ENCODE data around the gene ELANE. TPM values are rescaled to one million over a fixed set of nuclear protein-coding genes. Genes with fewer than 3 reads are reported as not detected.
"Not testable (repeated sequence)": the region's sequence is repeated elsewhere in the genome, so short reads cannot be mapped to it uniquely, and the experiment has no call there.

Gene ELANE
- total RNA-seq, 3 donors from 2014 or later (not counting 1 experiment from before 2014, with no cell fraction given) = 1.7 to 1.8 TPM; not detected in 1

- TF ChIP-seq CTCF (IDR thresholded peaks at IDR 0.05) = no peak
- H3K9me3 Mint-ChIP-seq = no peaks in the 10 kb centered on the region
- peaks cover 5% of the 10 kb centered on the region for H3K4me1 ChIP-seq (ENCODE audit: control insufficient read depth, insufficient read depth, low read length)
- no peak for DNase-seq
- H3K36me3 Mint-ChIP-seq = no peaks in the 10 kb centered on the region
- intact Hi-C loops (cut with micrococcal nuclease) = no loop called here
- no peaks in the 10 kb centered on the region for H3K4me1 Mint-ChIP-seq
- no peaks in the 10 kb centered on the region for H3K36me3 ChIP-seq (ENCODE audit: control insufficient read depth, insufficient read depth, low read length)
- peaks cover 6 to 19% of the 10 kb centered on the region in 2 donors for H3K27me3 Mint-ChIP-seq (ENCODE audit: low read depth in 2 of 2)
- WGBS (ENCODE audit: insufficient coverage) = 49% methylated on average over 12 of the region's 12 CpGs
- no peak overlapping the region for H3K4me3 Mint-ChIP-seq
- no peak overlapping the region for H3K27ac Mint-ChIP-seq
- no peak for ATAC-seq
- H3K9me3 ChIP-seq (ENCODE audit: control insufficient read depth, insufficient read depth, low read length) = no peaks in the 10 kb centered on the region
- H3K27ac ChIP-seq (ENCODE audit: low read length) = no peak overlapping the region
- H3K27me3 ChIP-seq (ENCODE audit: control insufficient read depth, insufficient read depth, low read length) = peaks cover 17% of the 10 kb centered on the region
- H3K4me3 ChIP-seq (ENCODE audit: low read length) = no peak overlapping the region
Observed at GRCh38 chr19:848386-848921, 3.6 kb upstream of the ELANE start.

GRCh38 chr19:849195-849594 lies 2.9 kb upstream of the ELANE start:
- H3K4me3 ChIP-seq (ENCODE audit: low read length); H3K4me1 Mint-ChIP-seq; ATAC-seq; H3K36me3 ChIP-seq (ENCODE audit: control insufficient read depth, insufficient read depth, low read length); H3K9me3 ChIP-seq (ENCODE audit: control insufficient read depth, insufficient read depth, low read length); H3K4me3 Mint-ChIP-seq; intact Hi-C loops (cut with micrococcal nuclease); H3K9me3 Mint-ChIP-seq; H3K36me3 Mint-ChIP-seq; H3K4me1 ChIP-seq (ENCODE audit: control insufficient read depth, insufficient read depth, low read length); H3K27ac ChIP-seq (ENCODE audit: low read length); DNase-seq; H3K27ac Mint-ChIP-seq: not testable (repeated sequence)
- 84% methylated on average over 8 of the region's 8 CpGs for WGBS (ENCODE audit: insufficient coverage)
- peaks cover 6 to 19% of the 10 kb centered on the region in 2 donors for H3K27me3 Mint-ChIP-seq (ENCODE audit: low read depth in 2 of 2)
- H3K27me3 ChIP-seq (ENCODE audit: control insufficient read depth, insufficient read depth, low read length) = peaks cover 14% of the 10 kb centered on the region

GRCh38 chr19:850221-850978 lies 1.7 kb upstream of the ELANE start:
- Histone ChIP-seq H3K4me3 (ENCODE audit: low read length) (no peak overlapping the region), H3K27ac (ENCODE audit: low read length) (no peak overlapping the region), H3K9me3 (ENCODE audit: control insufficient read depth, insufficient read depth, low read length) (no peaks in the 10 kb centered on the region), H3K4me1 (ENCODE audit: control insufficient read depth, insufficient read depth, low read length) (no peaks in the 10 kb centered on the region), H3K36me3 (ENCODE audit: control insufficient read depth, insufficient read depth, low read length) (no peaks in the 10 kb centered on the region), H3K27me3 (ENCODE audit: control insufficient read depth, insufficient read depth, low read length) (peaks cover 10% of the 10 kb centered on the region)
- no peak for TF ChIP-seq CTCF (IDR thresholded peaks at IDR 0.05)
- Mint-ChIP-seq H3K27me3 (ENCODE audit: low read depth in 2 of 2) (peaks cover 6 to 14% of the 10 kb centered on the region in 2 donors), H3K4me1 (no peaks in the 10 kb centered on the region), H3K36me3 (no peaks in the 10 kb centered on the region), H3K9me3 (no peaks in the 10 kb centered on the region), H3K27ac (no peak overlapping the region), H3K4me3 (no peak overlapping the region)
- DNase-seq (no peak), ATAC-seq (no peak)
- intact Hi-C loops (cut with micrococcal nuclease) = no loop called here
- WGBS (ENCODE audit: insufficient coverage) = 30% methylated on average over 27 of the region's 28 CpGs

- intact Hi-C loops (cut with micrococcal nuclease) = no loop called here
- peaks cover 6% of the 10 kb centered on the region for H3K27me3 ChIP-seq (ENCODE audit: control insufficient read depth, insufficient read depth, low read length)
- H3K4me1 ChIP-seq (ENCODE audit: control insufficient read depth, insufficient read depth, low read length) = no peaks in the 10 kb centered on the region
- Mint-ChIP-seq H3K27ac (no peak overlapping the region), H3K9me3 (no peaks in the 10 kb centered on the region), H3K27me3 (ENCODE audit: low read depth in 2 of 2) (peaks cover under 1 to 9% of the 10 kb centered on the region in 2 donors), H3K36me3 (no peaks in the 10 kb centered on the region), H3K4me3 (no peak overlapping the region), H3K4me1 (no peaks in the 10 kb centered on the region)
- no peaks in the 10 kb centered on the region for H3K9me3 ChIP-seq (ENCODE audit: control insufficient read depth, insufficient read depth, low read length)
- 68% methylated on average over 13 of the region's 13 CpGs for WGBS (ENCODE audit: insufficient coverage)
- no peak overlapping the region for H3K4me3 ChIP-seq (ENCODE audit: low read length)
- no peaks in the 10 kb centered on the region for H3K36me3 ChIP-seq (ENCODE audit: control insufficient read depth, insufficient read depth, low read length)
- no peak for TF ChIP-seq CTCF (IDR thresholded peaks at IDR 0.05)
- DNase-seq (no peak), ATAC-seq (no peak)
- H3K27ac ChIP-seq (ENCODE audit: low read length) = no peak overlapping the region
Observed at GRCh38 chr19:850979-851335, 1.1 kb upstream of the ELANE start.

Data from natural killer cell (primary cell).